ENCODE data around the gene GPR55.
A peak's percentile ranks its signal among the peaks of the same experiment; 100 is the strongest.
"Not testable (repeated sequence)": the region's sequence is repeated elsewhere in the genome, so short reads cannot be mapped to it uniquely, and the experiment has no call there.

The GPR55 gene

GRCh38 chr2:230924470-230925341 is at the start of gene GPR55:
TSS of gene GPR55 (minus strand) at chr2:230925242. CDS start at chr2:230910962, 14,280 bp downstream.
- peak; percentile 39 for DNase-seq

GRCh38 chr2:230974096-230974913 is 49.3 kb upstream of the GPR55 start:
- peak; percentile 66 for DNase-seq

GRCh38 chr2:230972046-230972445 is 47.0 kb upstream of the GPR55 start:
- DNase-seq = no peak

GRCh38 chr2:230969659-230970015 is 44.6 kb upstream of the GPR55 start:
- no peak for DNase-seq

- DNase-seq = no peak
Observed at GRCh38 chr2:230968921-230969658, 44.0 kb upstream of the GPR55 start.

- not testable (repeated sequence) for DNase-seq
Observed at GRCh38 chr2:230968314-230968713, 43.3 kb upstream of the GPR55 start.

GRCh38 chr2:230967113-230967512 is 42.1 kb upstream of the GPR55 start:
- no peak for DNase-seq

GRCh38 chr2:230964136-230964730 is 39.2 kb upstream of the GPR55 start:
- DNase-seq = no peak

GRCh38 chr2:230961091-230961491 is 36.0 kb upstream of the GPR55 start:
- no peak for DNase-seq

GRCh38 chr2:230960026-230960425 is 35.0 kb upstream of the GPR55 start:
- no peak for DNase-seq

- no peak for DNase-seq
Observed at GRCh38 chr2:230958820-230959756, 34.0 kb upstream of the GPR55 start.

- no peak for DNase-seq
Observed at GRCh38 chr2:230957756-230958391, 32.8 kb upstream of the GPR55 start.

- DNase-seq = peak; percentile 27
Observed at GRCh38 chr2:230956827-230957755, 32.0 kb upstream of the GPR55 start.

GRCh38 chr2:230955163-230955737 is 30.2 kb upstream of the GPR55 start:
- no peak for DNase-seq

- no peak for DNase-seq
Observed at GRCh38 chr2:230954746-230955145, 29.7 kb upstream of the GPR55 start.

GRCh38 chr2:230953845-230954244 is 28.8 kb upstream of the GPR55 start:
- DNase-seq = no peak

- no peak for DNase-seq
Observed at GRCh38 chr2:230952226-230952956, 27.3 kb upstream of the GPR55 start.

- DNase-seq = no peak
Observed at GRCh38 chr2:230951396-230951795, 26.4 kb upstream of the GPR55 start.

GRCh38 chr2:230950874-230951339 is 25.9 kb upstream of the GPR55 start:
- DNase-seq = no peak

Measured in activated effector memory CD4-positive, alpha-beta T cell treated with Interleukin-2 at 50 U/mL for 16 hours (primary cell).